NCI-H446 treated with DMSO at 0.1 percent for 48 hours (cell line): Measurements from ENCODE around the gene LIX1L.
A peak's percentile ranks its signal among the peaks of the same experiment; 100 is the strongest.

ENCODE experiments used
- DNase-seq: peaks from one replicate; lab custom pipeline; 2025; lab: John Stamatoyannopoulos, UW

Gene LIX1L

DNA sequence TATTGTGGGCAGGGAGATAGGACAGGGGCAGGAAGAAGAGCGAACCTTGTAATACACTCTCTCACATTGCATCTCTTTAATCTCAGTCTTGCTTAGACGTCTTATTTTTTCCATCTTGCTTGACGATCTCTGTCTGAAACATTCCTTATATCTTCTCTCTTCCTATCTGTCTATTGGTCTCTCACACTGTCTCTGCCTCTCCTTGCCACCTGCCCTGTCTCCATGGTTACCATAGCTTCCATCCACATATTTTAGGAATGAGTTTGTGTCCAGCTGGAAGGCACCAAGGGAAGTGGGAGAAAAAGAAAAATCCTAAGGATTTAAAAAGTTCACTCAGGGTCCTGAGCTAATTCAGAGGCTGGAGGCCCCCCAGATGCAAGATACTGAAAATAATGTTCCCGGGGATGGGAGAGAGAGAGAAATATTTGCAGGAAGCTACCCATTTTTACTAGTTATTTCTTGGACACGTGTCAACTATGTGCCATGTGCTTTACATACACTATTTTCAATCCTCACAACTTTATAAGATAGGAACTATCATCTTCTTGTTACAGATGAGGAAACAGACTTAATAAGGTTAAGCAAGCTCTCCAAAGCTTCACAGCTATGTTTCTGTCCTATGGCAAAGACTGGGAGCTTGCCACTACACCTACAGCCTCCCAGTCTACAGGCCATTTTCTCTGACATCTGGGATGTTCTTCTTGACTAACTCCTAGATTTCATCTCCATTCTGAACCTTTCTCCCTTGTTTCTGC, 5.6 kb upstream of the LIX1L start:
- DNase-seq, result no peak

DNA sequence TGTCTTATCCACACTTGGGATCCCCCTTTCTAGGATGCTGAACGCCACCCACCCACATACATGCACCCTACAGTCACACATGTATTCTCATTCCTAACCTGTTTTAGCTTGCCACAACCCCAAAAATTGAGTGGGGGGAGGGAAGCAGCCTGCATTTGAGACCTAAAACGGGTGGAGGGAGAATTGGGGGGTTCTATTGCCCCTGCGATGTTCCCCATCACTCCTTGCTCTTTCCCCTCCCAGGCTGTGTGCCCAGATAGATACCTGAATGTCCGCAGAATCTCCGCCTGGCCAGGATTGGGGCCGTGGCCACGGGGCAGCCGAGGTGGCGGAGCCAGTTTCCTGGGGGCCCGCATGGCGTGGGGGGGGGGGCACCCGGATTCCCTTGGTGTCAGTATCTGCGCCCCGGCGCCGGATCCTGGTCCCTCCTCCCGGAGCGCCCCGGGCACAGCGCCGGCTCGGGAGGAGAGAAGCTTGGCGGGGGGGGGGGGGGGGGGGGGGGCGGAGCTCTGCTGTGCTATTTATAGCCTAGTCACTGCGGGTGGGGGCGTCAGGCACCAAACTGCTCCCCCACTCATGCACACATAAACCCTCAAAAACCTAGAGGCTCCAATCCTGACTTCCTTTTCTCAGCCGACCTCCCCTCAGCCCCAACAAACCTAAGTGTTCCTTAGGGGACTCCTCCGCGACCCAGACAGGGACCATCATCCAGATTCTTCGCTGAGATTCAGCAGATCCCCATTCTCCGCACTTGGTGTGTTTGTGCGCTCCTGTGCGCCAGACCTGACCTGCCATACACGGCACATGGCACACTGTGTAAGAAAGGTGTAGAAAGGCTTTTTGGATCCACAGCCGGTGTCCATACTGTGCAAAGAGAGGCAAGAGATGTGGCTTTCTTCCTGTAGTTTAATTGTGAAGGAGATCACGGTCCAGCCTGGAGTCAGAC, 4.6 kb upstream of the LIX1L start:
- no peak for DNase-seq

DNA sequence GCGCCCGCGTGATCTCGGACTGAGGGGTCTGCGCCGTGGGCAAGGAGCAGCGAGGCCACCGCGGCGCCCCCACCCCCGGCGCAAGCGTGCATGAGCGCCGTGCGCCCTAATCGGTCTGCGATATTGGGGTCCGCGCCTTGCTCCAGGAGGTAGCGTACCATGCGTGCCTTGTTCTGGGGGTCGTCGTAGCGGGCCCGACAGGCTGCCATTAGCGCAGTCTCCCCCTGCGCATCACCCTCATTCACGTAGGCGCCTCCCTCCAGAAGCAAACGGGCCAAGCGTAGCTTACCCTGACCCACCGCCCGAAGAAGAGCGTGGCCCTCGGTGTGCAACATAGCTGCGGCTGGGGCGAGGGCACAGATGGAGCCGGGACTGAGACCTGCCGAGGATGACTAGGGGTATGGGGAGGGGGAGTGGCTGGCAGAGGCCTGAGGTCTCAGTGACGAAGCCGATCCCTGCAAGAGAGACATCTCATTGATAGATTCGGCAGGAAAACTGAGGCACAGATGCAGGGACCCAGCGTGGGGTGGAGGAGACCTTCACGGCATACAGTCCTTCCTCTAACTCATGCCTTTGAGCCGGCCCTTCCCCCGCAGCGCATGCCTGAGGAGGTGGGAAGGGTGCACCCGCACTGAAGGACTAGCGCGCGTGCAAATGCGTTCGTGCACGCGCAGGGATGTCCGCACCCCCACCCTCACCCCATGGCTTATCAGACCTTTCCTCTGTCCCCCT, 3.8 kb upstream of the LIX1L start:
- no peak for DNase-seq

DNA sequence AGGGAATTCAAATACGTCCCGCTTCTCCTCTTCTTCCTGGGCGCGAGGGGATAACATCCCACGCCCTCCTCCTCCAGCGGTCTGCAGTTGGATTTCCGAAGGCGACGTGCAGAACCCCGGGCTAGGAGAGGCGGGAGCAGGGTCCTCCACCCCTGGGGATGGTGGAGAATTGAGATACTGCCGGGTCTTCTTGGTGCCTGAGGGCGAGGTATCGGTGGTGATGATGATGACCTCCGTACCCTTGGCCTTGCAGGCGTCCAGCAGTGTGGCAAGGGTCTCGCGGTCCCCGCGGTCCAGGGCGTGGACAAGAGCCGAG, 3.2 kb upstream of the LIX1L start:
- no peak for DNase-seq

- DNase-seq, result no peak
These were observed 2.8 kb upstream of the LIX1L start for GRCh38 chr1:145960468-145961108.

- DNase-seq, result no peak
These were observed 2.2 kb upstream of the LIX1L start for GRCh38 chr1:145959957-145960467.

GRCh38 chr1:145959333-145959732, 1.5 kb upstream of the LIX1L start:
- DNase-seq, result no peak

- DNase-seq, result no peak
These were observed 917 bp upstream of the LIX1L start for GRCh38 chr1:145958734-145959133.

- DNase-seq, result peak; percentile 21
These were observed 905 bp downstream of the LIX1L start for GRCh38 chr1:145956781-145957442.

DNA sequence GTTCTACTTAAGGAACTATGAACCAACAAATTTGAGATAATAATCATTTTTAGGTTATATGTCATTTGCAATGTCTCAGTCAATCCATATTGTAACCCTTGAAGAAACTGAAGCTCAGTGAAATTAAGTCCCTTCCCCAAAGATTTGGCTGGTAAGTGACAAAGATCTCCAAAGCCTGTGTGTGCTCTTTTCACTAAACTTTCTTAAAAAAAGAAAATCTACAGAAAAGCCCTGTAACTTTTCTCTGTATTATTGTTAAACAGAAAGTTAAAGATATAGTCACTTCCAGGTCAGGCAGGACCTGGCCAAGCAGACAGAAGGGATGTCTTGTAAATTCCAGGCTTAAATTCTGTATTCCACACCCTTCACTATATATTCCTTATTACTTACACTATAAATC, 1.5 kb downstream of the LIX1L start:
- no peak for DNase-seq

DNA sequence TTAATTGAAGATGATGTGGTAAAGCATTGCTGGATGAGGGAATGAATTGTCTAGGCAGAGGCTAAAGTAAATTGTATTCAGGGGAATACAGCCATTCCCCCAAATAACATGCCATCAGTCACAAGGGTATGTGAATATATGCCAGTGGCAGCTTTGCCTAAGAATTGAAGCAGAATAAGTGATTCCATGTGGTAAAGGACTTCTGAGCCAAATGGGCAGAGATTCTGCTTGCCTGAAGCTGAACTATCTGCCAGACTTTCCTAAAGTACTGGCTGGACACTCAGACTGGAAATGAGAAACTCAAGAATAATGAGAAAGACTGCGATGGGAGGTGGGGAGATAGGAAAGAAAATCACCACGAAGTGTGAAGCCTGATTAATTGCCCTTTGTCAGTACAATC, 2.4 kb downstream of the LIX1L start:
- DNase-seq, result peak; percentile 45

GRCh38 chr1:145953861-145954260, 4.0 kb downstream of the LIX1L start:
- DNase-seq, result no peak

GRCh38 chr1:145952903-145953302, 4.9 kb downstream of the LIX1L start:
- DNase-seq, result no peak

- no peak for DNase-seq
These were observed 6.3 kb downstream of the LIX1L start for GRCh38 chr1:145951526-145951925.

GRCh38 chr1:145949219-145949618, 8.6 kb downstream of the LIX1L start:
- no peak for DNase-seq

DNA sequence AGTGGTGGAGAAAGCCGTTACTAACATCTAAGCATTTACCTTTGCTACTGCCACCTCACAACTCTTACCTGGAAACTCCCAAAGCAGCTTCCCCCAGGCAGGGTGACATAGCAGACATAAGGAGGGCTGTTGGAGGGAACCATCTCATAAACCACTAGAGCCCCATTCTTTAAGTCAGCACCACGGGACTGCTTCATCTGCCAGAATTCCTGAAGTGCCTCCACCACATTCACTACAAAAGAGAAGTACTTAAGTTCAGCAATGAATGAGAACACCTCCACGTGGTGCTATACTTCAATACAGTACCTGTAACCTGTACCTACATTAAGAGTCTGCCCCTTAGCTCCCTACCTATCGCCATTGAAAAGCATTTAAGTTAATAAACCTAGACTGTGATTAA, 10.3 kb downstream of the LIX1L start:
- no peak for DNase-seq

GRCh38 chr1:145946477-145946986, 11.3 kb downstream of the LIX1L start:
- DNase-seq, result no peak

- DNase-seq, result no peak
These were observed 13.3 kb downstream of the LIX1L start for GRCh38 chr1:145944532-145944931.

GRCh38 chr1:145942871-145943270, 14.9 kb downstream of the LIX1L start:
- DNase-seq, result no peak

- no peak for DNase-seq
These were observed 15.4 kb downstream of the LIX1L start for GRCh38 chr1:145942405-145942804.

DNA sequence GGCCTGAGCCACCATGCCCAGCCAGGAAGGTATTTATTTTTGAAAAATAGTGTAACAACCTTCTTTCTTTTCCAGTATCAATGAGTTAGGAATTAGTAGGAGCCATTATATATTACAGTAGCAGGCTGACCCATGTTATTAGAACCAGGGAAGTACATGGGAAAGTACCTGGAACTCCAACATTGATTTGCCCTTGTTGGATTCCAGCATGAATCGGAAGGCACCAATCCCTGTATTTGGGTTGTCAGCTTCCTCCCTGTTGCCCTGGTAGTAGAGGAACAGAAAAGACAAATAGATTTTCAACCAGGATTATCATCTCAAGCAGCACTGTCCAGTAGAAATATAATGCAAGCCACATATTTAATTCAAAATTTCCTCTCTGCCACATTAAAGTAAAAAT, 20.4 kb downstream of the LIX1L start:
- DNase-seq, result no peak
